Measurements from ENCODE around the gene VANGL1.
A peak's percentile ranks its signal among the peaks of the same experiment; 100 is the strongest.

VANGL1 gene

GRCh38 chr1:115668579-115668978, 26.8 kb downstream of the VANGL1 start:
- DNase-seq (ENCODE audit: low spot score), result peak; percentile 14
- FAIRE-seq, result no peak

- FAIRE-seq (peak; percentile 77), DNase-seq (ENCODE audit: low spot score) (peak; percentile 69)
Observed at GRCh38 chr1:115669002-115669673, 27.4 kb downstream of the VANGL1 start.

GRCh38 chr1:115669886-115670285, 28.1 kb downstream of the VANGL1 start:
- FAIRE-seq (no peak), DNase-seq (ENCODE audit: low spot score) (no peak)

- no peak for DNase-seq (ENCODE audit: low spot score)
- no peak for FAIRE-seq
Observed at GRCh38 chr1:115670476-115671175, 28.9 kb downstream of the VANGL1 start.

GRCh38 chr1:115671176-115671934, 29.6 kb downstream of the VANGL1 start:
- FAIRE-seq (no peak), DNase-seq (ENCODE audit: low spot score) (no peak)

- FAIRE-seq (no peak), DNase-seq (ENCODE audit: low spot score) (no peak)
Observed at GRCh38 chr1:115672224-115673009, 30.6 kb downstream of the VANGL1 start.

- no peak for FAIRE-seq
- peak; percentile 8 for DNase-seq (ENCODE audit: low spot score)
Observed at GRCh38 chr1:115676498-115677181, 34.9 kb downstream of the VANGL1 start.

GRCh38 chr1:115677182-115677555, 35.4 kb downstream of the VANGL1 start:
- no peak for FAIRE-seq
- DNase-seq (ENCODE audit: low spot score), result peak; percentile 47

- no peak for DNase-seq (ENCODE audit: low spot score)
- no peak for FAIRE-seq
Observed at GRCh38 chr1:115677565-115677964, 35.8 kb downstream of the VANGL1 start.

GRCh38 chr1:115678141-115678540, 36.4 kb downstream of the VANGL1 start:
- DNase-seq (ENCODE audit: low spot score), result no peak
- FAIRE-seq, result no peak

GRCh38 chr1:115679141-115679611, 37.4 kb downstream of the VANGL1 start:
- DNase-seq (ENCODE audit: low spot score) (peak; percentile 8), FAIRE-seq (no peak)

- DNase-seq (ENCODE audit: low spot score) (no peak), FAIRE-seq (no peak)
Observed at GRCh38 chr1:115680730-115681111, 39.0 kb downstream of the VANGL1 start.

GRCh38 chr1:115682792-115683191, 41.0 kb downstream of the VANGL1 start:
- DNase-seq (ENCODE audit: low spot score) (no peak), FAIRE-seq (no peak)

- FAIRE-seq, result no peak
- DNase-seq (ENCODE audit: low spot score), result no peak
Observed at GRCh38 chr1:115685029-115685705, 43.4 kb downstream of the VANGL1 start.

- DNase-seq (ENCODE audit: low spot score) (no peak), FAIRE-seq (no peak)
Observed at GRCh38 chr1:115687744-115688143, 46.0 kb downstream of the VANGL1 start.

GRCh38 chr1:115690972-115691371, 49.2 kb downstream of the VANGL1 start:
- DNase-seq (ENCODE audit: low spot score) (no peak), FAIRE-seq (no peak)

- FAIRE-seq, result no peak
Observed at GRCh38 chr1:115692224-115692623, 50.5 kb downstream of the VANGL1 start.

GRCh38 chr1:115694805-115695204, 53.0 kb downstream of the VANGL1 start:
- DNase-seq (ENCODE audit: low spot score) (no peak), FAIRE-seq (no peak)

More at GRCh38 chr1:115692224-115692623, 50.5 kb downstream of the VANGL1 start:
- no peak for DNase-seq (ENCODE audit: low spot score)

- DNase-seq (ENCODE audit: low spot score), result no peak
- FAIRE-seq, result no peak
Observed at GRCh38 chr1:115697619-115698018, 55.8 kb downstream of the VANGL1 start.

GRCh38 chr1:115701090-115701489, 59.3 kb downstream of the VANGL1 start:
- FAIRE-seq, result no peak
- no peak for DNase-seq (ENCODE audit: low spot score)

Measured in RCC 7860 (cell line).